Astrocyte (in vitro differentiated cells and primary cell): ENCODE results near the gene STBD1. TPM values are rescaled to one million over a fixed set of nuclear protein-coding genes. Genes with fewer than 3 reads are reported as not detected.

Experiments used
- DNase-seq: peaks from one replicate; pipeline ENCODE4 v3.0.0-alpha.2; 2010; ENCODE audit warnings: low read depth
- FAIRE-seq: peaks from 2 replicates; lab custom pipeline; 2011; peaks lifted over from hg19 to GRCh38; lab: Jason Lieb, UNC
- H2AFZ ChIP-seq: 2 replicates; pipeline ENCODE4 v1.6.0; 2012; ENCODE audit warnings: low read depth, low read length, inconsistent platforms
- H3K27ac ChIP-seq: 2 replicates; pipeline ENCODE4 v1.5.1; 2011; ENCODE audit warnings: low read depth, low read length, inconsistent platforms
- H3K27me3 ChIP-seq: 2 replicates; pipeline ENCODE4 v1.6.0; 2011; ENCODE audit warnings: low read length, inconsistent platforms; ENCODE audit not compliant: insufficient read depth
- H3K36me3 ChIP-seq: 2 replicates; pipeline ENCODE4 v1.5.1; 2011; ENCODE audit warnings: low read length, inconsistent platforms; ENCODE audit not compliant: insufficient read depth
- H3K4me1 ChIP-seq: 2 replicates; pipeline ENCODE4 v1.5.1; 2011; ENCODE audit warnings: low read length, inconsistent platforms; ENCODE audit not compliant: insufficient read depth
- H3K4me2 ChIP-seq: 2 replicates; pipeline ENCODE4 v1.6.0; 2012; ENCODE audit warnings: low read length, inconsistent platforms
- H3K4me3 ChIP-seq: 2 replicates; pipeline ENCODE4 v1.5.1; 2011; ENCODE audit warnings: low read depth, mild to moderate bottlenecking, low read length, inconsistent platforms; ENCODE audit not compliant: insufficient read depth
- H3K79me2 ChIP-seq: 2 replicates; pipeline ENCODE4 v1.6.0; 2012; ENCODE audit warnings: mild to moderate bottlenecking, low read length, inconsistent platforms; ENCODE audit not compliant: insufficient read depth
- H3K9ac ChIP-seq: 2 replicates; pipeline ENCODE4 v1.6.0; 2012; ENCODE audit warnings: mild to moderate bottlenecking, low read length, inconsistent platforms
- H3K9me3 ChIP-seq: 2 replicates; pipeline ENCODE4 v1.5.1; 2012; ENCODE audit warnings: low read depth, mild to moderate bottlenecking, low read length, inconsistent platforms; ENCODE audit not compliant: insufficient read depth
- H4K20me1 ChIP-seq: 2 replicates; pipeline ENCODE4 v1.6.0; 2012; ENCODE audit warnings: low read length, inconsistent platforms; ENCODE audit not compliant: insufficient read depth
- H3K27ac Mint-ChIP-seq: one replicate; pipeline ENCODE4 v1.8.0; 2021; ENCODE audit warnings: mild to moderate bottlenecking, mixed read lengths; ENCODE audit not compliant: unreplicated experiment
- H3K27me3 Mint-ChIP-seq: one replicate; pipeline ENCODE4 v1.8.0; 2021; ENCODE audit warnings: low read depth, mixed read lengths; ENCODE audit not compliant: unreplicated experiment
- H3K36me3 Mint-ChIP-seq: one replicate; pipeline ENCODE4 v1.8.0; 2021; ENCODE audit warnings: low read depth, mixed read lengths; ENCODE audit not compliant: unreplicated experiment
- H3K4me1 Mint-ChIP-seq: one replicate; pipeline ENCODE4 v1.8.0; 2021; ENCODE audit warnings: low read depth, mixed read lengths; ENCODE audit not compliant: unreplicated experiment
- H3K4me3 Mint-ChIP-seq: one replicate; pipeline ENCODE4 v1.8.0; 2021; ENCODE audit warnings: mild to moderate bottlenecking, moderate library complexity, mixed read lengths; ENCODE audit not compliant: unreplicated experiment
- H3K9me3 Mint-ChIP-seq: one replicate; pipeline ENCODE4 v1.8.0; 2021; ENCODE audit warnings: mild to moderate bottlenecking, mixed read lengths; ENCODE audit not compliant: unreplicated experiment
- EZH2 ChIP-seq: IDR thresholded peaks from 2 replicates; pipeline ENCODE4 v1.6.1; 2012; ENCODE audit warnings: mild to moderate bottlenecking, low read length, inconsistent platforms; ENCODE audit not compliant: insufficient read depth
- total RNA-seq: library from RNA; stranded (reverse); gene quantifications from 2 replicates; pipeline ENCODE4 v1.2.1, GENCODE V29; 2021
- TF ChIP-seq, protein P1 (sequence below): IDR thresholded peaks from 2 replicates; pipeline ENCODE4 v1.5.1; 2011; ENCODE audit warnings: low read depth, mild to moderate bottlenecking, inconsistent platforms, low read length, moderate library complexity; ENCODE audit not compliant: insufficient read depth

The STBD1 gene
- total RNA-seq, 1 donor from 2014 or later = 7.2 TPM

DNA sequence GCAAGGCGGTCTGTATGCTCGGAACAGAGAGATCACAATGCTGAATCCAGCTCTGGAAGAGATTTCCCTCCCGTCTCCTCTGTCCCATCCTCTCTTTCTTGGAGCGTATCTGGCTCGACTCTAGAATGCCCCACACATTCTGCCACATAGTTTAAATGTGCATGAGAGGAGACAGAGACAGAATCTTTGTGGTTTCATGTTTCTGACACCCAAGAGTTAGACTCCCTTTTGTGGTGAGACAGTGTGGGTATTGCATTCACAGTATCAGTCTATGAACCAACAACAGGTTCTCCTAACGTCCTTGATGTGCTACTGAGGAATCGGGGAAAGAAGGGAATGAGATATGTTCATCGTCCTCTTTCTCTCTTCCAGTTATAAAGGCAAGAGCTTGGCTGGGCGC is 29.7 kb upstream of the STBD1 start:
- Mint-ChIP-seq H3K9me3 (no peaks in the 10 kb centered on the region), H3K27ac (no peak overlapping the region), H3K27me3 (peaks cover 5% of the 10 kb centered on the region), H3K4me3 (no peak overlapping the region), H3K36me3 (peaks cover 2% of the 10 kb centered on the region), H3K4me1 (peaks cover 2% of the 10 kb centered on the region)
- Histone ChIP-seq H4K20me1 (no peaks in the 10 kb centered on the region), H3K9ac (no peak overlapping the region), H2AFZ (no peak overlapping the region), H3K27ac (no peak overlapping the region), H3K9me3 (no peaks in the 10 kb centered on the region), H3K4me1 (no peaks in the 10 kb centered on the region), H3K36me3 (no peaks in the 10 kb centered on the region), H3K4me3 (no peak overlapping the region), H3K79me2 (no peaks in the 10 kb centered on the region), H3K4me2 (no peak overlapping the region), H3K27me3 (peaks cover 11% of the 10 kb centered on the region)
- no peak for TF ChIP-seq EZH2
- TF ChIP-seq, protein P1, sequence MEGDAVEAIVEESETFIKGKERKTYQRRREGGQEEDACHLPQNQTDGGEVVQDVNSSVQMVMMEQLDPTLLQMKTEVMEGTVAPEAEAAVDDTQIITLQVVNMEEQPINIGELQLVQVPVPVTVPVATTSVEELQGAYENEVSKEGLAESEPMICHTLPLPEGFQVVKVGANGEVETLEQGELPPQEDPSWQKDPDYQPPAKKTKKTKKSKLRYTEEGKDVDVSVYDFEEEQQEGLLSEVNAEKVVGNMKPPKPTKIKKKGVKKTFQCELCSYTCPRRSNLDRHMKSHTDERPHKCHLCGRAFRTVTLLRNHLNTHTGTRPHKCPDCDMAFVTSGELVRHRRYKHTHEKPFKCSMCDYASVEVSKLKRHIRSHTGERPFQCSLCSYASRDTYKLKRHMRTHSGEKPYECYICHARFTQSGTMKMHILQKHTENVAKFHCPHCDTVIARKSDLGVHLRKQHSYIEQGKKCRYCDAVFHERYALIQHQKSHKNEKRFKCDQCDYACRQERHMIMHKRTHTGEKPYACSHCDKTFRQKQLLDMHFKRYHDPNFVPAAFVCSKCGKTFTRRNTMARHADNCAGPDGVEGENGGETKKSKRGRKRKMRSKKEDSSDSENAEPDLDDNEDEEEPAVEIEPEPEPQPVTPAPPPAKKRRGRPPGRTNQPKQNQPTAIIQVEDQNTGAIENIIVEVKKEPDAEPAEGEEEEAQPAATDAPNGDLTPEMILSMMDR = no peak
- DNase-seq (no peak), FAIRE-seq (no peak)

- H3K4me3 Mint-ChIP-seq = no peak overlapping the region
- peaks cover 2% of the 10 kb centered on the region for H3K36me3 Mint-ChIP-seq
- no peaks in the 10 kb centered on the region for H4K20me1 ChIP-seq
- peaks cover 8% of the 10 kb centered on the region for H3K27me3 ChIP-seq
- no peaks in the 10 kb centered on the region for H3K36me3 ChIP-seq
- peaks cover 2% of the 10 kb centered on the region for H3K4me1 Mint-ChIP-seq
- FAIRE-seq (no peak), DNase-seq (no peak)
- H3K27ac ChIP-seq = no peak overlapping the region
- H3K4me2 ChIP-seq = no peak overlapping the region
- TF ChIP-seq, protein P1 = no peak
- TF ChIP-seq EZH2 = no peak
- H3K4me1 ChIP-seq = no peaks in the 10 kb centered on the region
- no peaks in the 10 kb centered on the region for H3K9me3 ChIP-seq
- H3K27ac Mint-ChIP-seq = no peak overlapping the region
- H2AFZ ChIP-seq = no peak overlapping the region
- H3K27me3 Mint-ChIP-seq = peaks cover 5% of the 10 kb centered on the region
- no peak overlapping the region for H3K9ac ChIP-seq
- H3K4me3 ChIP-seq = no peak overlapping the region
- H3K9me3 Mint-ChIP-seq = no peaks in the 10 kb centered on the region
- H3K79me2 ChIP-seq = no peaks in the 10 kb centered on the region
These were observed 28.9 kb upstream of the STBD1 start for GRCh38 chr4:76277667-76278066.

DNA sequence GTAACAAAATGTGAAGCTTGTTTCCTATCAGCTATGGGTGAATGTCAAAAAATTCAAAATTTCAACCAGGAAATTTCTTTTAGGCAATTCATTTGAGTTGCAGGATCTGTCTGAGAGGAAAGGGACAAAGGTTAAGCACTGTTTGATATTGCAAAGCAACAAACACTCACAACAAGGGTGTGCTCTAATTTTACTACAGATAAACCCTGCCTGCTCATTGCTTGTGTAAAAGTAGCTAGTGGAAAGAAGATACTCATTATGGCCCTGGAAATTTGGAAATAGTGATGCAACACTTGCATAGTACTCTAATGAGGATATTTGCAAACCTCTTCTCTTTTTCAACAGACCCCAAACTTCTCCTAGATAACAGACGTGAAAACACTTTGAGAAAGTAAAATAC is 27.9 kb upstream of the STBD1 start:
- no peaks in the 10 kb centered on the region for H4K20me1 ChIP-seq
- H2AFZ ChIP-seq = no peak overlapping the region
- Mint-ChIP-seq H3K36me3 (peaks cover 2% of the 10 kb centered on the region), H3K9me3 (no peaks in the 10 kb centered on the region), H3K27ac (no peak overlapping the region), H3K27me3 (peaks cover 5% of the 10 kb centered on the region), H3K4me3 (no peak overlapping the region), H3K4me1 (peaks cover 2% of the 10 kb centered on the region)
- no peak for FAIRE-seq
- DNase-seq = no peak
- no peak for TF ChIP-seq EZH2
- TF ChIP-seq, protein P1 = no peak
- H3K79me2 ChIP-seq = no peaks in the 10 kb centered on the region
- no peak overlapping the region for H3K9ac ChIP-seq
- no peaks in the 10 kb centered on the region for H3K9me3 ChIP-seq
- H3K4me1 ChIP-seq = no peaks in the 10 kb centered on the region
- H3K27ac ChIP-seq = no peak overlapping the region
- no peaks in the 10 kb centered on the region for H3K36me3 ChIP-seq
- H3K4me2 ChIP-seq = no peak overlapping the region
- H3K27me3 ChIP-seq = peaks cover 6% of the 10 kb centered on the region
- no peak overlapping the region for H3K4me3 ChIP-seq
